CD4-positive, alpha-beta T cell treated with Interferon gamma for 1 hour (primary cell): Measurements from ENCODE around the gene DOCK8.

Experiments
- DNase-seq: peaks from one replicate; pipeline ENCODE4 v3.0.0-alpha.2; 2020

Gene DOCK8

DNA sequence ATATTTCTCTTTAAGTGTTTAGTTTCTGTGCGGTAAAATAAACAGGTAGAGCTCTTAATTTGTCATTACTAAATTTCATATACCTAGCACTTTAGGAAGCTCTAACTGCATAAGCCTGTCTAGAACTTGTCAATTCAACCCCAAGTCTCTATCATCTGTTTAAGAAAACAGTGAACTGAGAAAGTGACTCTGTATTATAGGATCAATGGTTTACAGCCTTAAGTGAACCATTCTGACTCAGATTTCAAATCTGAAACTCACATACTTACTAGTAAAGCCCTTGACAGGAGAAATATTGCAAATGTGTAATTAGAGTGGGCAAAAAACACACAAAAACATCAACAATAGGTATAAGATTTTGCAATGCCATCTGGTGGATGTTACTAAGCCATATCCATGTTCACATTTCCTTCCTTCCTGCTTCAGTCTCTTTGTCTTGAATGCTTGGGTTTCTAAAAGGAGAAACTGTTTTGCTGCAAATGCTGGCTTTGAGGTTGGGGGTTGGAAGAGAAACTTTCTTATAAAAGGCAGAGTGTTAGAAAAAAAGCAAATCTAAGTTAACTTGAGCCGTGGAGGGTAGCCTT lies 101.8 kb downstream of the DOCK8 start:
- no peak for DNase-seq

DNA sequence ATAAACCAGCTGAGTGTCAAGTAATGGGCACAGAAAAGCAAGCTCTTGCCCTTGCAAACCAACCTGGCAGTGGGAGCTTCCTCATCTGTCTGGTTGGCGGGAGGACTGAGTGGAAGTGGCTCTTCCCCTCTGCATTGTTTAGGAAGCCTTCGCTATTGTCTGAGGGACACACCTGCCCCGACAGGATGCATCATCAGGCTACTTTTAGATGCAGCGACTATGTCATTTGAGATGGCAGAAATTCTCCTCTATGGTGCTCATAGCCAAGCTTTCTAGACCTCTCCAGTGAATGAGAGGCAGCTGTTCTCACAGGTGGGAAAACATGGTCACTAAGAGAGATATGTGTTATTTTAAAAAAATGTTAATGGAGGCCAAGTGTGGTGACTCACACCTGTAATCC lies 104.0 kb downstream of the DOCK8 start:
- no peak for DNase-seq

DNA sequence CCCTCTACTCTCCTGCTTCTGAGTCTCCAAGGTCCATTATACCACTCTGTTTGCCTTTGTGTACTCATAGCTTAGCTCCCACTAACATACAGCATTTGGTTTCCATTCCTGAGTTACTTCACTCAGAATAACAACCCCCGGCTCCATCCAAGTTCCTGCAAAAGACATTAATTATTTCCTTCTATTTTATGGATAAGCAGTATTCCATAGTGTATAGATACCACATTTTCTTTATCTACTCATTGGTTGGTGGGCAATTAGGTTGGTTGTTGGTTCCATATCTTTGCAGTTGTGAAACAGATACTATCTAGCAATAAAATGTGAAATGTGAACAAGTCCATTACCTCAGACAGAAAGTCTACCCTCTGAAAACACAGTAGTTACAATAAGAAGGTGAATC lies 110.3 kb downstream of the DOCK8 start:
- no peak for DNase-seq

DNA sequence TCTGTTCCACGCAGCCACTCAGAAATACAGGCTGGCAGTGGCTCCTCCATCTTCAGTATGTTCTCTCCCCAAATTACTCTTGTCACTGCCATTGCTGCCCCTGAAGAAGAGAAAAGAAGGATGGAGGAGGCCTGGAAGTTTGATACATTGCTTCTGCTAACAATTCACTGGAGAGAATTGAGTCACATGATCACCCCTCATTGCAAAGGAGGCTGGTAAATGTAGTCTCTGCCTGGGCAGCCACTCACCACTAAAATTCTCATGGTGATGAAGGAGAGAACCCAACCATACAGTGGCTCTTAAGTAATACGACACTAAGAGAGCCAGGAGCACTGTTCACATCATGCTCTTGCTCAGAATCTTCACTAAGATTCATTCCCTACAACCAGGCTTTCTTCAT lies 112.0 kb downstream of the DOCK8 start:
- DNase-seq, result no peak

DNA sequence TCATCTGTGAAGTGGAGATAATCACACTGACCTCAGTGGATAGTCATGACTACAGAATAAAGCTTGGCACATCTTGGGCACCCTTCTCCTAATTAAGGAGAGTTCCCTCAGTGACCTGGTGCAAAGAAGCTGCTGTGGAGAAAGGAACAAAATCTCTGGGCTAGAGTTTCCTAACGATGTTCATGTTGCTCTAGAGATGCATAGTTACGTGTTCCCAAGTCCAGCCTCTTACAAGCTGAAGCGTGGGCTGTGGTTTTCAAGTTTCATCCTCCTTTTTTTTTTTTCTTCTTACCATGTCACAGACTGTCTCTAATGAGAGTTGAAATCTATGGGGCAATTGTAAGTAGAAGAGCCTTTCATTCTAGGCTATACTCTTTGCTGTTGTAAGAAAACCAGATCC lies 113.8 kb downstream of the DOCK8 start:
- DNase-seq, result no peak

- DNase-seq, result no peak
Observed at GRCh38 chr9:331197-331596, 116.5 kb downstream of the DOCK8 start.

DNA sequence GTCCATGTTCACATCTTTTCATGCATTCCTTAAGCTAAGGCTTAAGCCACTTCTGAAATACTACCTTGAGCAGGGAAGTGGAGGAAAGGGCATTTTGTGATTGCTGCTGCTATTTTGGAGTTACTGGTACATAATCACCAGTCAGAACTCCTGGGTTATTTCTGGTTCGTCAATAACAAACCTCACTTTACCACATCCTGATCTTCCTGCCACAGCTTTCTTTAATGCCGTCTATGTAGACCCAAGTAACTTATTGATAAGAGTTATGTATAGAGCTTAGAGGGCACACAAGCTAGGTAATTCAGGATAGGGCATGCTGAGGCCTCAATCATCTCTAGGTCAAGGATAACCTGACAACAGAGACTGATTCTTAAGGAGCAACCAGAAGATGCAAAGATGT lies 120.7 kb downstream of the DOCK8 start:
- no peak for DNase-seq

DNA sequence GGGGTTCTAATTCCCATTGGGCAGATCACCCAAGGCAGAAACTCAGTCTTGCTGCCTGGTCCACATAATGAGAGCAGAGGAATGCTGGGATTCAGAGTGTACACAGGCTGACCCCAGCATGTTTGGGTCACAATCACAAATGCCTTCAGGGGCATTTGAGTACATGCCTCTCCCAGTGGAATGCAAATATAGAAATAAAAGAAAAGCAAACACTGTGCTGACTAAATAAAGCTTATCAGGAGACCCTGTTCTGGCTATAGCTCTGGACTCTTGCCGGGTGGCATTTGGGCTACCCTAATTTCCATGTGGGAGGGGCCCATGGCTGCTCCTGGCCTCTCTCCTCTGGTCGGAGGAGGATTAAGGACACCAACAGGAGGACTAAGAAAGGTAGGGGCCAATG lies 121.4 kb downstream of the DOCK8 start:
- DNase-seq, result no peak

GRCh38 chr9:338602-339001 lies 123.9 kb downstream of the DOCK8 start:
- no peak for DNase-seq

DNA sequence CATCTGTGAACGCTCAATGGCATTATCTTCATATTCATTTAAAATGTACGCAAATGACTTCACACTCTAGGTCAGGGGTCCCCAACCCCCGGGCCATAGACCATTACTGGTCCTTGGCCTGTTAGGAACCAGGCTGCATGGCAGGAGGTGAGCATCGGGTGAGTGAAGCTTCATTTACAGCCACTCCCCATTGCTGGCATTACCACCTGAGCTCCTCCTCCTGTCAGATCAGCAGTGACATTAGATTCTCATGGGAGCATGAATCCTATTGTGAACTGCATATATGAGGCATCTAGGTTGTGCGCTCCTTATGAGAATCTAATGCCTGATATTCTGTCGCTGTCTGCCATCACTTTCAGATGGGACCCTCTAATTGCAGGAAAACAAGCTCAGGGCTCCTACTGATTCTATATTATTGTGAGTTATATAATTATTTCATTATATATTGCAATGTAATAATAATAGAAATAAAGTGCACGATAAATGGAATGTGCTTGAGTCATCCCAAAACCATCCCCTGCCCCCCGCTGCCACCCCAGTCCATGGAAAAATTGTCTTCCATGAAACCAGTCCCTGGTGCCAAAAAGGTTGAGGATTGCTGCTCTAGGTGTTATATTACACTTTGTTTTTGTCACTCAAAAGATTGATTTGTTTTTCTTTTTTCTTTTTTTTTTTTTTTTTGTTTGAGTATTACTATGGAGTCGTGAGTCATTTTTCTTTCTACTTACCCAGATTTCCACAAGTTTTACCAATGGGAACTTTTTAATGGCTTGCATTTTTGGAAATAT lies 127.2 kb downstream of the DOCK8 start:
- DNase-seq, result no peak

DNA sequence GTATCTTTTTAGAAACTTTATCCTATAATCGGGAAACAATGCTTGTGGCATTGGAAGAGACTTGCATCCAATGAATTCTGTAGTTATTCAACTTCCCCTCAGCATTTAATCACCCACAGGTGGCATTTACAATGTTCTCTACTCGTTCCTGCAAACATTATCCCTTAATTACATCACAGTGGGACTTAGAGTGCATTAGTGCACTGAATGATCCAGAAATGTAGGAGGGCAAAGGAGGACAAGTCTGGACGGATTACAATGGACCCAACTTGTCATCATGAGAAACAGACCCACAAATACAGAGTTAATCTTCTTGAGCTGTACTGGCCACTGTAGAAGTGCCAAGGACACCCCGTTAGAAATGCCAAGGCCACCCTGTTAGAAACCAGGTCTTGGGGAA lies 129.1 kb downstream of the DOCK8 start:
- DNase-seq, result no peak

DNA sequence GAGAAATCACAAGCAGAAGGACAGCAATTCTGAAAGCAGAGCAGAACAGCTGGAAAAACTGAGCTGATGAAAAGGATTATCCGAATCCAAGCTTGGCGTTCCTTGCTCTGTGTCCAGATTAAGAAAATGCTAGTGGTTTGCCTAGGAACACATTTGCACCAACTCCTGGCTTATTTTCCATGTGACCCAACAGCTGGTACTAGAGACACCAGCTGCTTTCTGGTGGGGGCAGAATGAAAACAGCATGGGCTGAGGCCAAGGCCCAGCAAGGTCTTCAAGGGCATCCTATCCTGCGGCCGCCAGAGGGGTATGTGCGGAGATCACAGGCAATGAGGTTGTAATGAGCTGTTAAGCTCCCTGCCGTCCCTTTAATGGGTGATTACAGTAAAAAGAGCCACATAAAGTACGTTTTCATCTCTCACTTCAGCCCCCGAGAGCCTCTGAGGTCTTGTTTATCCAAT lies 131.5 kb downstream of the DOCK8 start:
- no peak for DNase-seq

DNA sequence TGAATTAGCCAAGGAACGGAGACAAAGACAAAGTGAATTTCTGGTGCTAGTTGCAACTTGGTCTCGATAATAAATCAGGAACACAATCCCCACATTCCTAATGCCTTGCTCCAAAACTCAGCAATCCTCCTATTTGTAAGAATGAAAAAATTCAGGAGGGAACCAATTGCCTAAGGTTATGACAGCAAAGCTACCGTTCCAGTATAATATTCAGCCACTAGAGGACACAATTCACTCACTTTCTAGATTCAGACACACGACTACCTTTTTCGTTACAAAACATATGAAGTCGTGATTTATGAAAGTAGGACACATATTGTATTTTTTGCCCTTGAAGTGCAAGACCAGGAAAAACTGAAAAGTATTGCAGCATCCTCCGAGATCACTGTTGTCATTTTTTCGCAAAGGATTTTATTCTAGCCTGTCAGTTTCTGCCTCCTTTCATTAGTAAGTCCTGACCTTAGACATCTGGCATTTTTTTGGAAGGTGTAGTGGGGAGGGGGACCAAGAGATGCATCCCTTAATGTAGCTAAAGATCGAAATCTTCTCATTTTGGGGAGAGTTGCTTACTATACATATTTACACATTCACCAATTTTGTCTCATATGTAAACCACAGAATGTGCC lies 133.1 kb downstream of the DOCK8 start:
- no peak for DNase-seq

DNA sequence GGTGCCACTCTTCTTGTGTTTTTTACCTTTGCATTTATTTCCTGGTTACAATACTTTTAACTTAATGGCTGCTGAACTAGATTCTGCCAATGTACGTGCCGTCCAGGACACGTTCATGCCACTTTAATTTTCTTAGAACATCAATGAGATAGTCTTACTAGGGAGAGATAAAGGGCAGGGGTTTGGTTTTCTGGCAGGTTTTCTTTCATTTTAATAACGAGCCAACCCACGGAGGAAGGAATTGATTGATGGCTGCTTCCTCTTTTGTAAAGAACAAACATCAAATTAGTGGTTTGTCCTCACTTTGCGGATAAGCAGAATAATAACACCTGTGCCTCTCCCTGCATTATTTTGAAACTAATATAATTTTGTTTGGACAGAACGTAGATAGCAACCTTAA lies 135.7 kb downstream of the DOCK8 start:
- no peak for DNase-seq

- no peak for DNase-seq
Observed at GRCh38 chr9:351916-352315, 137.3 kb downstream of the DOCK8 start.

GRCh38 chr9:353077-353476 lies 138.4 kb downstream of the DOCK8 start:
- DNase-seq, result no peak

- no peak for DNase-seq
Observed at GRCh38 chr9:354453-354852, 139.8 kb downstream of the DOCK8 start.

GRCh38 chr9:357560-357959 lies 142.9 kb downstream of the DOCK8 start:
- no peak for DNase-seq

GRCh38 chr9:362561-363273 lies 148.1 kb downstream of the DOCK8 start:
- no peak for DNase-seq

GRCh38 chr9:363274-363612 lies 148.6 kb downstream of the DOCK8 start:
- no peak for DNase-seq

DNA sequence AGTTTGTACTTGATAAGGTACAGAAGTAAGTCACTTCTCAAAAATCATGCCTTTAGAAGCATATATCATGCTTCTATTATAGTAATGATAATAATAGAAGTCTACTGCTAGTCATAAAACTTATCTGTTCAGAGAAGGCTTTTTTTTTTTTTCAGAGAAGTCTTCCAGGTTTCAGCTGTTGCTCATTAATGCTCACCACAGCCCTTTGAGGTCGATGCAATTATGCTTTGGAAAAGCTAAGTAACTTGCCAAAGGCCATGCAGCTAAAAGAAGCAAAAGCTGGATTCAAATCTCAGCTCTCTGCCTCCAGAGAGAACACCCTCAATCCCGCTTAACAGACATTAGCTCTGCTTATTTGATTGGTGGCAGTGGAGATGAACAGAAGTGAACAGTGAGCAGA lies 150.8 kb downstream of the DOCK8 start:
- DNase-seq, result no peak

- no peak for DNase-seq
Observed at GRCh38 chr9:366620-367019, 152.0 kb downstream of the DOCK8 start.

DNA sequence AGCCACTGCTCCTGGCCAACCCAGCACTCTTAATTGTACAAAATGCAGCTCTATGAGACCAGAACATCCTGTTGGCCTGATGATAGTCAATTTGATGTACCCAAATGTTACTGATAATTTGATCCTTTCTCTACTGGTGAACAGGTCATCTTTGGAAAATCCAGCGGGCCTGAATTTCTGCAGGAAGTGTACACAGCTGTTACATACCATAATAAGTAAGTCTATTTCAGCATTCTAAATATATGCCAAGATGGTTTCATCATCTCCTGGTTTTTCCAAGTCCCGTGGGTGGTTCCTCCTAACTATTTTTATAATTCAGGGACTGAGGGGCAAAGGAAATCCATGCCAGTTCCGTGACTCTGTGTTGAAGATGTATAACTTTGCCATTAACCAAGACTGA lies 155.4 kb downstream of the DOCK8 start:
- DNase-seq, result no peak

DNA sequence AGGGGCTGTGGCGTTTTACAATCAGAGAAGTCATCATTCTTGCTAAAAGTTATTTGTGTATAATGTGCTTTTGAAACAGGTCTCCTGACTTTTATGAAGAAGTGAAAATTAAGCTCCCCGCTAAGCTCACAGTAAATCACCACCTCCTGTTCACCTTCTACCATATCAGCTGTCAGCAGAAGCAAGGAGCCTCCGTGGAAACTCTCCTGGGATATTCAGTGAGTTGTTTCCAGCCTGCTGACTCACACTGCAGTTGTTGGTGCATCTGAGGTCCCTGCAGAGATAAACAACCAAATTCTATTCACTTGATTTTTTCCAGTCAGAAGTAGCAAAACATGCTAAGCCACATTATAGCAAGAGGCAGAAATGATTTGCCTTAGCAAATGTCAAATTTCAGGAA lies 156.7 kb downstream of the DOCK8 start:
- no peak for DNase-seq
